ENCODE measurements around the gene KRTDAP.

KRTDAP gene

DNA sequence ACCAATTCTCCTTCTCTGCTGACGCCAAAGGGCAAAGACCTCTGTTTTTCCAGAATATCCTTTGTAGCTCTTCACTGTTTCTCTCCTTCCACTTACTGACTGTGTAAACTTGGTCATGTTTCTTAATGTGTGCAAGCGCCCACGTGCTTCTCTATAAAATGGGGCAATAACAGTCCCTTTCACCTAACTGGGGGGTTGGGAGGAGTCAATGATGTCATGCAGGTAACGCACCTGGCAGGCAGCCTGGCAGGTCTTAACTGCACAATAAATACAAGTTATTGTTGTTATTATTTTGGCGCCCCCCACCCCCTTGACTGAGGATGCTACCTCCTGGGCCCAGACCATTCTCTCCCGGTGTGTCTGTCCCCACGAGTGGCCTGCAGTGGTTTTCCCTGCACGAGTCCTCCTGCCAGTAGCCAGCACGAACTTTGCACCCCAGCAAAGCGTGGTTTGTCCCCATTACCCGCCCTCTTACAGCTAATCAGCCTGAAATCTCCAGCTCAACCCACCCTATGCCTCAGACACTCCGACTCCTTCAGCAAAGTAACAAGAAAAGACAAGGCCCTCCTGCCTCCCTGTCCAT is 32.6 kb upstream of the KRTDAP start:
- TF ChIP-seq, protein P1, sequence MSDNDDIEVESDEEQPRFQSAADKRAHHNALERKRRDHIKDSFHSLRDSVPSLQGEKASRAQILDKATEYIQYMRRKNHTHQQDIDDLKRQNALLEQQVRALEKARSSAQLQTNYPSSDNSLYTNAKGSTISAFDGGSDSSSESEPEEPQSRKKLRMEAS (IDR thresholded peaks at IDR 0.05), result no peak
- TF ChIP-seq YY1 (IDR thresholded peaks at IDR 0.05; ENCODE audit: low read depth) (no peak), CREB1 (IDR thresholded peaks at IDR 0.05; ENCODE audit: low read depth) (no peak), TEAD4 (IDR thresholded peaks at IDR 0.05) (no peak), ZBTB7A (IDR thresholded peaks at IDR 0.05; ENCODE audit: low read depth) (no peak), TCF12 (IDR thresholded peaks at IDR 0.05; ENCODE audit: low read depth) (no peak), CEBPB (IDR thresholded peaks at IDR 0.05) (no peak), TAF1 (IDR thresholded peaks at IDR 0.05; ENCODE audit: low read depth) (no peak), FOXM1 (IDR thresholded peaks at IDR 0.05; ENCODE audit: borderline replicate concordance, low read depth) (no peak), RAD21 (IDR thresholded peaks at IDR 0.05; ENCODE audit: low read depth) (no peak)

GRCh38 chr19:35521124-35521743 is 31.0 kb upstream of the KRTDAP start:
- no peak for TF ChIP-seq USF1 (IDR thresholded peaks at IDR 0.05)
- no peak for TF ChIP-seq YY1 (IDR thresholded peaks at IDR 0.05; ENCODE audit: low read depth)
- TF ChIP-seq, protein P1 (IDR thresholded peaks at IDR 0.05), result no peak
- TF ChIP-seq ZBTB7A (IDR thresholded peaks at IDR 0.05; ENCODE audit: low read depth), result no peak
- TF ChIP-seq CEBPB (IDR thresholded peaks at IDR 0.05), result no peak
- TF ChIP-seq FOXM1 (IDR thresholded peaks at IDR 0.05; ENCODE audit: borderline replicate concordance, low read depth), result no peak
- TF ChIP-seq TAF1 (IDR thresholded peaks at IDR 0.05; ENCODE audit: low read depth), result no peak

DNA sequence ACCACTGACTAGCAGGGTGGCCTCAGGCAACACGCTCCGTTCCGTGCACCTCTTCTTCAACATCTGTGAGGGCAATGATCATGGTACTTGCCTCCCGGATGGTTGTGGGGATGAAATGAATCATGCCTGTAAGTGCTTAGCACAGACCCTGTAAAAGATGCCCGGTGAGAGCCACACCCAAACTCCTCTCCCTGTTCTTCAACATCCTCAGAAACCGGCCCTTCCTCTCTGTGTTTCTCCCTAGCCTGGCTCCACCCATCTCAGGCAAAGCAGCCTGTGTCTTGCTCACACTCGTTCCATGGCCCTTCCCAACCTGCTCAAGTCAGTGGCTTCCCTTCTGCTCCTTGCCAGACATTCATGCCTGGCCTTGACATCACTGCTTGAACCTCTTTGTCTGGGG is 29.0 kb upstream of the KRTDAP start:
- TF ChIP-seq EGR1 (IDR thresholded peaks at IDR 0.05), result no peak
- TF ChIP-seq CEBPB (IDR thresholded peaks at IDR 0.05), result no peak
- no peak for TF ChIP-seq USF1 (IDR thresholded peaks at IDR 0.05)
- TF ChIP-seq YY1 (IDR thresholded peaks at IDR 0.05; ENCODE audit: low read depth), result no peak
- no peak for TF ChIP-seq NFIC (IDR thresholded peaks at IDR 0.05)
- no peak for TF ChIP-seq RAD21 (IDR thresholded peaks at IDR 0.05; ENCODE audit: low read depth)
- TF ChIP-seq TAF1 (IDR thresholded peaks at IDR 0.05; ENCODE audit: low read depth), result no peak
- no peak for TF ChIP-seq TCF12 (IDR thresholded peaks at IDR 0.05; ENCODE audit: low read depth)
- TF ChIP-seq, protein P1 (IDR thresholded peaks at IDR 0.05), result no peak

DNA sequence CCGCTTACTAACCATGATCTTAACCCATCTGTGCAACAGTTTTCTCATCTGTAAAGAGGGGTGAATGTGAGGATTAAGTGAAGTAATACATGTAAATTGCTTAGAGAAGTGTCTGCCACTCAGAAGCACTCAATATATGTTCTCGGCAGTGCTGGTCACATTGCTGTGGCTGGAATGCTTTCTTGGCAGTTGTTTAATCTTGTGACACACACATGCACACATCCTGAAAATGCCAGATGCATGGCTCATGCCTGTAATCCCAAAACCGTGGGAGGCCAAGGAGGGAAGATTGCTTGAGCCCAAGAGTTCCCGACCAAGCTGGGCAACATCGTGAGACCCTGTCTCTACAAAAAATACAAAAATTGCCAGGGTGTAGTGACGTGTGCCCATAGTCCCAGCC is 28.0 kb upstream of the KRTDAP start:
- TF ChIP-seq EP300 (IDR thresholded peaks at IDR 0.05; ENCODE audit: borderline replicate concordance), result no peak
- TF ChIP-seq ZBTB7A (IDR thresholded peaks at IDR 0.05; ENCODE audit: low read depth), result no peak
- TF ChIP-seq USF1 (IDR thresholded peaks at IDR 0.05), result no peak
- TF ChIP-seq NFIC (IDR thresholded peaks at IDR 0.05), result no peak
- no peak for TF ChIP-seq TEAD4 (IDR thresholded peaks at IDR 0.05)
- no peak for TF ChIP-seq CREB1 (IDR thresholded peaks at IDR 0.05; ENCODE audit: low read depth)
- TF ChIP-seq REST (IDR thresholded peaks at IDR 0.05; ENCODE audit: low read depth), result no peak
- no peak for TF ChIP-seq YY1 (IDR thresholded peaks at IDR 0.05; ENCODE audit: low read depth)
- no peak for TF ChIP-seq FOXM1 (IDR thresholded peaks at IDR 0.05; ENCODE audit: borderline replicate concordance, low read depth)
- TF ChIP-seq CEBPB (IDR thresholded peaks at IDR 0.05), result no peak
- TF ChIP-seq TAF1 (IDR thresholded peaks at IDR 0.05; ENCODE audit: low read depth), result no peak
- TF ChIP-seq EGR1 (IDR thresholded peaks at IDR 0.05), result no peak
- TF ChIP-seq, protein P1 (IDR thresholded peaks at IDR 0.05), result no peak
- no peak for TF ChIP-seq TCF12 (IDR thresholded peaks at IDR 0.05; ENCODE audit: low read depth)
- TF ChIP-seq RAD21 (IDR thresholded peaks at IDR 0.05; ENCODE audit: low read depth), result no peak

- TF ChIP-seq TCF12 (IDR thresholded peaks at IDR 0.05; ENCODE audit: low read depth) (no peak), USF1 (IDR thresholded peaks at IDR 0.05) (no peak), EP300 (IDR thresholded peaks at IDR 0.05; ENCODE audit: borderline replicate concordance) (no peak), RAD21 (IDR thresholded peaks at IDR 0.05; ENCODE audit: low read depth) (no peak), TEAD4 (IDR thresholded peaks at IDR 0.05) (no peak), CREB1 (IDR thresholded peaks at IDR 0.05; ENCODE audit: low read depth) (no peak), FOXM1 (IDR thresholded peaks at IDR 0.05; ENCODE audit: borderline replicate concordance, low read depth) (no peak), ZBTB7A (IDR thresholded peaks at IDR 0.05; ENCODE audit: low read depth) (no peak), NFIC (IDR thresholded peaks at IDR 0.05) (no peak), TAF1 (IDR thresholded peaks at IDR 0.05; ENCODE audit: low read depth) (no peak), YY1 (IDR thresholded peaks at IDR 0.05; ENCODE audit: low read depth) (no peak), REST (IDR thresholded peaks at IDR 0.05; ENCODE audit: low read depth) (no peak), CEBPB (IDR thresholded peaks at IDR 0.05) (no peak), EGR1 (IDR thresholded peaks at IDR 0.05) (no peak)
- TF ChIP-seq, protein P1 (IDR thresholded peaks at IDR 0.05), result no peak
Observed at GRCh38 chr19:35517342-35517741, 27.1 kb upstream of the KRTDAP start.
